ENCODE data around the gene SSRP1. TPM values are rescaled to one million over a fixed set of nuclear protein-coding genes. Genes with fewer than 3 reads are reported as not detected.
A peak's percentile ranks its signal among the peaks of the same experiment; 100 is the strongest.

The SSRP1 gene
- total and polyA plus RNA-seq, 7 experiments from 2014 or later, result 34.3 to 146 (median 54.7) TPM

DNA sequence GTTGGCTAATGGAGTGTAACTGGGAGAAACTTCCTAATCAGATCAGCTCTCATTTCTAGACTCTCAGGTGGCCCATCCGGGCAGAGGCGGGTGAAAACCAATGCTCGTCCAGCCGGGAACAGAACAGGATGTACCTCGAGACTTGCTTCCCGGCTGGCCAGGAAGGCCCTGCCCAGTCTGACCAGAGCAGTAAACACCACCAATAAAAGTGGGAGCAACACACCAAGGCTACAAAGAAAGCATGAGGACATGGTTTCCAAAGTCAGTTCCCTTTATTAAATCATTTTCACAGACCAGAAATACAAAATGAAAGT, 10.0 kb downstream of the SSRP1 start:
- intact Hi-C loops (cut with micrococcal nuclease), result loop anchor here (1.0 to 10.0 kb wide), 13 partner anchors 10 to 1819 kb away; partner anchors contain the start of genes SSRP1 (in 2 of the 2), CLP1 (in 1 of the 2), FAM111A (in 1 of the 2) and MED19 (in 1 of the 2)
- Histone ChIP-seq H3K4me1 (ENCODE audit: control insufficient read depth in 2 of 2, insufficient read depth in 2 of 2, low read length in 2 of 2) (peaks cover 8 to 14% of the 10 kb centered on the region in 2 donors), H3K9me3 (ENCODE audit: control insufficient read depth in 2 of 3, low read length in 3 of 3) (no peaks in the 10 kb centered on the region), H3K36me3 (ENCODE audit: control insufficient read depth in 2 of 3, insufficient read depth in 3 of 3, low read length in 3 of 3) (peaks cover 9 to 42% (median 21%) of the 10 kb centered on the region in 3 experiments), H3K27me3 (ENCODE audit: control insufficient read depth in 2 of 2, insufficient read depth in 2 of 2, low read length in 2 of 2) (no peaks in the 10 kb centered on the region), H3K27ac (ENCODE audit: low read depth, low read length) (peak overlapping the region; percentile 79), H3K4me3 (ENCODE audit: low read length) (peak overlapping the region; percentile 73)
- POLR2A ChIA-PET, result interaction anchor here (0.5 to 3.9 kb wide), 5 partner anchors 11 to 1252 kb away, joined by 3 to 94 read pairs (median 3); partner anchors contain the start of genes P2RX3, SSRP1 and TIMM10
- CTCF ChIA-PET, result interaction anchor here (0.8 to 1.7 kb wide), 4 partner anchors 11 to 224 kb away, joined by 3 to 4 read pairs (median 4); partner anchors contain the start of genes P2RX3 and SSRP1
- DNase-seq (no peak), ATAC-seq (no peak)
- peak overlapping the region; percentile 93 to 98 (median 95) for H3K27ac Mint-ChIP-seq
- peaks cover 16 to 42% (median 31%) of the 10 kb centered on the region in 5 donors for H3K36me3 Mint-ChIP-seq
- no peaks in the 10 kb centered on the region for H3K27me3 Mint-ChIP-seq
- peak overlapping the region; percentile 88 to 95 (median 91) for H3K4me3 Mint-ChIP-seq
- peaks cover 29 to 60% (median 51%) of the 10 kb centered on the region in 7 donors for H3K4me1 Mint-ChIP-seq
- no peaks in the 10 kb centered on the region for H3K9me3 Mint-ChIP-seq

DNA sequence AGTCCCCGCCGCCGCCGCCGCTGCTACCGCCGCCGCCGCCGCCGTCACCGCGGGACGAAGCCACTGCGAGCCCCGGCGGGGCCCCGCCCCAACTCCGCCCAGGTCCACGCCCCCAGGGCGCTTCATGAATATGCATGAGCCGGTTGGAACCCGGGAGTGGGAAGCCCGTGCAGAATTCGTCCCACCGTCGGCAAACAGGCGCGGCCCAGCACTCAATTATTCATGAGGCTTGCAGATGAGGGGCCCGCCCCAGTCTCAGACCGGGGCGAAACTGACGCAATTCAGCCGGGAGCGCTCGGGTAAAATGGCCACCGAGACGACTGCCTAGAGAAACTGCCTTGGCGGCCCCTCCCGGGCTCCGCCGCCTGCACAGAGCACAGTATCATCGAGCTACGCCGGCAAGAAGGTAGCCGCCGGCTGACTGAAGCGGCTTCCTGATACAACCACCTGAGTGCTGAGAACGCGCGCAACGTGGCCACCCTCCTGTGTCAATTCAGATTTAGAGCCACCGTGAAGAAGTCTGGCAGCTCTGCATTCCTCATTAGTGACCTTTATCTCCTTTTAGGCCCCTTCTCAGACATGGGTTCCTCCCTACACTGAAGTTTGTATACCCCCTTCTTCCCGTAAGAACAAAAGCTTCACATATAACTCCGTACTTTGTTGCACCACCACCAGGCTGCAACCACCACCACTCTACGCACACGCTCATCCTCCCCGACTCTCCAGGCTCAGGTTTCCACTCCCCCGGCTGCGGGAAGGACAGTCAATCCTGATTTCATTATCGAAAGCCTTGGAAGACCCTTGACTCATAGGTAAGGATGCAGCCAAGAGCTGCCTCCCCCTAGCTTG, 10.6 kb downstream of the SSRP1 start, which contains the start of gene TNKS1BP1:
TSS of gene TNKS1BP1 (minus strand) at position 67 of the 849 bp plus-strand sequence. CDS start 3,067 bp downstream, outside the sequence.
- no peaks in the 10 kb centered on the region for H3K27me3 Mint-ChIP-seq
- ATAC-seq (peak; percentile 91), DNase-seq (peak; percentile 84 to 92 (median 90))
- H3K36me3 Mint-ChIP-seq, result peaks cover 16 to 39% (median 28%) of the 10 kb centered on the region in 5 donors
- H3K27me3 ChIP-seq (ENCODE audit: control insufficient read depth in 2 of 2, insufficient read depth in 2 of 2, low read length in 2 of 2), result no peaks in the 10 kb centered on the region
- H3K27ac Mint-ChIP-seq, result peak within 1 kb of the TSS; percentile 93 to 98 (median 95)
- no peaks in the 10 kb centered on the region for H3K9me3 ChIP-seq (ENCODE audit: control insufficient read depth in 2 of 3, low read length in 3 of 3)
- ChIA-PET CTCF (interaction anchor here (0.5 to 1.7 kb wide), 5 partner anchors 11 to 224 kb away, joined by 3 to 4 read pairs (median 4); partner anchors contain the start of genes P2RX3 and SSRP1), POLR2A (interaction anchor here (0.5 to 3.9 kb wide), 6 partner anchors 11 to 1253 kb away, joined by 3 to 94 read pairs (median 3); partner anchors contain the start of genes P2RX3, SSRP1 and TIMM10)
- H3K4me3 ChIP-seq (ENCODE audit: low read length), result peak within 1 kb of the TSS; percentile 73
- peaks cover 9 to 36% (median 17%) of the 10 kb centered on the region in 3 experiments for H3K36me3 ChIP-seq (ENCODE audit: control insufficient read depth in 2 of 3, insufficient read depth in 3 of 3, low read length in 3 of 3)
- H3K9me3 Mint-ChIP-seq, result no peaks in the 10 kb centered on the region
- H3K4me1 ChIP-seq (ENCODE audit: control insufficient read depth in 2 of 2, insufficient read depth in 2 of 2, low read length in 2 of 2), result peaks cover 8 to 14% of the 10 kb centered on the region in 2 donors
- peaks cover 30 to 58% (median 51%) of the 10 kb centered on the region in 7 donors for H3K4me1 Mint-ChIP-seq
- peak within 1 kb of the TSS; percentile 88 to 95 (median 91) for H3K4me3 Mint-ChIP-seq
- intact Hi-C loops (cut with micrococcal nuclease), result loop anchor here (1.0 to 10.0 kb wide), 13 partner anchors 10 to 1820 kb away; partner anchors contain the start of genes SSRP1 (in 2 of the 2), CLP1 (in 1 of the 2), FAM111A (in 1 of the 2) and MED19 (in 1 of the 2)
- H3K27ac ChIP-seq (ENCODE audit: low read depth, low read length), result peak within 1 kb of the TSS; percentile 79

DNA sequence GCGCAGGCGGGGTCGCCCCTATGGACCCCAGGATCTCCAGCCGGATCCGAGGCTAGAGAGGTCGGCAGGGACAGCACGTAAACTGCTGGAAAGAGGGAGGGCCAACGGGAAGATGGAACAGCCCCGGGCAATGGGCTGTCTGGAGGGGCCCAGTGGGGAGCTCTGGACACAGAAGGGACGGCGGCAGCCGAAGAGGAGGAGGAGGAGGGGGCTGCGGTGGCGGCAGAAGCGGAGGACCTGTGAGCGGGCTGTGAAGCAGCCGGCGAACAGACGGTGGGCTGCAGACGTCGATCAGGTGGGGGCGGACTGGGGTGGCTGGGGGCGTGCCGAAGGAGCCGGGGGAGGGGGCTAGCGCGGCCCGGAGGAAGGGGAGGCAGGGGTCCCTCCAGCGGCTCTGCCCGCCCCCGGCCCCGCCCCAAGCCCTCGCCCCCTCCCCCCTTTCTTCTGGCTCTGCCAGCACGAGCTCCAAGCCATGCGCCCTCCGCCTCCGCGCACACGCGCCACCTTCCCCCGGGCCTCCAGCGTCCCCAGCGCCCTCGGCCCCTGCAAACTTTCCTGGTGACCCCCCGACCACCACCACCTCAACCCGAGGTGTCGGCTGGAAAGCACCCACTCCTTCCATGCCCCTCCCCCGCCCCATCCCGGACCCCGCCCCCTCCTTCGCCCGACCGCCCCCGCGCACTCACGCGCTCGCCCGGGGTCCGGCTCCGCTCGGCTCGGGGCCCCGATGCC, 11.4 kb downstream of the SSRP1 start:
- H3K27me3 ChIP-seq (ENCODE audit: control insufficient read depth in 2 of 2, insufficient read depth in 2 of 2, low read length in 2 of 2), result no peaks in the 10 kb centered on the region
- DNase-seq (peak in 2 of 9 donors; percentile 24 to 32), ATAC-seq (no peak)

DNA sequence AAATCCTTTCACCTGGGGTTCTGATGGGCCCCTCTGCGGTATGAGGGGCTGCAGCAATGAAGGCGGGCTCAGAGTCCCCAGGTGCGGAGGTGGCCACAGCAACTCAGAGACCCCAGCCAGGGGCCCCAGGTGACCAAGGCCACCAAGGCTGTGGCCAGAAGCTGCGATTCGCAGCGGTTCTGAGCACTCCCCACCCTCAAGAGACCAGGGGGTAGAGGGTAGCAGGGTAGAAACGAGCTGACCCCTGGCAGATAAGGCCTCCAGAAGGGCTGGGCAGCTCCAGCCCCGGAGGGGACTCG, 11.9 kb downstream of the SSRP1 start:
- ATAC-seq, result no peak
- Histone ChIP-seq H3K27me3 (ENCODE audit: control insufficient read depth in 2 of 2, insufficient read depth in 2 of 2, low read length in 2 of 2) (no peaks in the 10 kb centered on the region), H3K9me3 (ENCODE audit: control insufficient read depth in 2 of 3, low read length in 3 of 3) (no peaks in the 10 kb centered on the region), H3K36me3 (ENCODE audit: control insufficient read depth in 2 of 3, insufficient read depth in 3 of 3, low read length in 3 of 3) (peaks cover 5 to 24% (median 7%) of the 10 kb centered on the region in 3 experiments), H3K4me3 (ENCODE audit: low read length) (no peak overlapping the region), H3K27ac (ENCODE audit: low read depth, low read length) (peak overlapping the region; percentile 79), H3K4me1 (ENCODE audit: control insufficient read depth in 2 of 2, insufficient read depth in 2 of 2, low read length in 2 of 2) (peaks cover 8 to 14% of the 10 kb centered on the region in 2 donors)
- Mint-ChIP-seq H3K4me1 (peaks cover 30 to 58% (median 51%) of the 10 kb centered on the region in 7 donors), H3K27ac (peak overlapping the region; percentile 64 to 86 (median 84)), H3K4me3 (peak overlapping the region; percentile 87 to 95 (median 89)), H3K9me3 (no peaks in the 10 kb centered on the region), H3K36me3 (peaks cover 13 to 29% (median 23%) of the 10 kb centered on the region in 5 donors), H3K27me3 (no peaks in the 10 kb centered on the region)
- DNase-seq, result no peak
- POLR2A ChIA-PET, result interaction anchor here (0.6 to 3.9 kb wide), 3 partner anchors 8 to 192 kb away, joined by 3 to 94 read pairs (median 4); partner anchors contain the start of genes P2RX3, SLC43A1 and SSRP1
- intact Hi-C loops (cut with micrococcal nuclease), result loop anchor here in 1 of 2 donors (10.0 kb wide), 2 partner anchors 241 to 1821 kb away; partner anchors contain the start of genes FAM111A and UBE2L6
- CTCF ChIA-PET, result no interaction called here

More for the DNA sequence above, 11.4 kb downstream of the SSRP1 start:
- H3K9me3 ChIP-seq (ENCODE audit: control insufficient read depth in 2 of 3, low read length in 3 of 3), result no peaks in the 10 kb centered on the region
- ChIA-PET POLR2A (interaction anchor here (0.6 to 3.9 kb wide), 5 partner anchors 9 to 520 kb away, joined by 3 to 94 read pairs (median 4); partner anchors contain the start of genes P2RX3, SLC43A1, SSRP1 and TIMM10), CTCF (interaction anchor here (1.2 kb wide), 1 partner anchor 12 kb away, joined by 4 read pairs; the partner anchor contains the start of gene SSRP1)
- intact Hi-C loops (cut with micrococcal nuclease), result loop anchor here in 1 of 2 donors (10.0 kb wide), 2 partner anchors 240 to 1820 kb away; partner anchors contain the start of genes FAM111A and UBE2L6
- Mint-ChIP-seq H3K4me1 (peaks cover 30 to 58% (median 51%) of the 10 kb centered on the region in 7 donors), H3K9me3 (no peaks in the 10 kb centered on the region), H3K4me3 (peak overlapping the region; percentile 87 to 95 (median 89)), H3K27me3 (no peaks in the 10 kb centered on the region), H3K27ac (peak overlapping the region; percentile 64 to 98 (median 86)), H3K36me3 (peaks cover 14 to 32% (median 21%) of the 10 kb centered on the region in 5 donors)
- H3K4me3 ChIP-seq (ENCODE audit: low read length), result no peak overlapping the region
- peaks cover 8 to 14% of the 10 kb centered on the region in 2 donors for H3K4me1 ChIP-seq (ENCODE audit: control insufficient read depth in 2 of 2, insufficient read depth in 2 of 2, low read length in 2 of 2)
- H3K27ac ChIP-seq (ENCODE audit: low read depth, low read length), result peak overlapping the region; percentile 79
- peaks cover 9 to 28% (median 9%) of the 10 kb centered on the region in 3 experiments for H3K36me3 ChIP-seq (ENCODE audit: control insufficient read depth in 2 of 3, insufficient read depth in 3 of 3, low read length in 3 of 3)

DNA sequence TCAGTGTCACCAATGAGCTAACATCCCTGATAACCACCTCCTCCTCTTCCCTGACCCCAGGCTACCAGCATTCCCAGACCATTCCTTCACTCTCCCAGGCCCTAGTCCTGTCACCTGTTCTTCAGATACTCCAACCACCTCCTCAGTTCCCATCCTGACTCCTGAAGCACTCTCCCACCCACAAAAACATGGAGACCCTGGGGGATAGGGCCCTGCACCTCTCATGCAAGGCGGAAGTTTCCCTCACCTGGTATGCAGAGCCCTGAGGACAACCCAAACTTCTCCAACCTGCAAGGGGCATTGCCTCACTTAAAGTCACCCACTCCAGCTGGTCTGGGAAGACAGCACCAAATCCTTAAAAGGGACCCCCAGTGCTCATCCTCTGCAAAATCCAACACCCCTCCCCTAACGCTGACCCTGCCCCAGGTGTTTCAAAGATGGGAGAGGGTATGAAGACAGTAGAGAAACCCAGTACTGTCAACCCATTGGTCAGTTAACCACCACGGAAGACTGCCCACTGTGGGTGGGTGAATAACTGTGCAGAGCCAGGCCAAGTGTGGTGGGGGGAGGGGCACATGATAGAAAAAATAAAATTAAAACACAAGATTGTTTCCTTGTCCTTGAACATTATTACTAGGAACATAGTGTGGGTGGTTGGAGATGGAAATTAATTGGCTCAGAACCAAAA, 12.4 kb downstream of the SSRP1 start:
- H3K9me3 ChIP-seq (ENCODE audit: control insufficient read depth in 2 of 3, low read length in 3 of 3), result no peaks in the 10 kb centered on the region
- no peak overlapping the region for H3K27ac ChIP-seq (ENCODE audit: low read depth, low read length)
- H3K4me1 ChIP-seq (ENCODE audit: control insufficient read depth in 2 of 2, insufficient read depth in 2 of 2, low read length in 2 of 2), result peaks cover 8 to 14% of the 10 kb centered on the region in 2 donors
- no peak overlapping the region for H3K4me3 ChIP-seq (ENCODE audit: low read length)
- Mint-ChIP-seq H3K36me3 (peaks cover 9 to 25% (median 19%) of the 10 kb centered on the region in 5 donors), H3K4me3 (peak overlapping the region; percentile 87 to 95 (median 89)), H3K27me3 (no peaks in the 10 kb centered on the region), H3K4me1 (peaks cover 30 to 58% (median 51%) of the 10 kb centered on the region in 7 donors), H3K9me3 (no peaks in the 10 kb centered on the region), H3K27ac (peak overlapping the region; percentile 60 to 86 (median 84))
- ChIA-PET CTCF (no interaction called here), POLR2A (interaction anchor here (0.6 to 3.9 kb wide), 3 partner anchors 8 to 74 kb away, joined by 3 to 94 read pairs (median 4); partner anchors contain the start of genes P2RX3 and SSRP1)
- ATAC-seq, result no peak
- peaks cover 0 to 20% (median 7%) of the 10 kb centered on the region in 3 experiments for H3K36me3 ChIP-seq (ENCODE audit: control insufficient read depth in 2 of 3, insufficient read depth in 3 of 3, low read length in 3 of 3)
- DNase-seq, result no peak
- H3K27me3 ChIP-seq (ENCODE audit: control insufficient read depth in 2 of 2, insufficient read depth in 2 of 2, low read length in 2 of 2), result no peaks in the 10 kb centered on the region
- intact Hi-C loops (cut with micrococcal nuclease), result loop anchor here in 1 of 2 donors (10.0 kb wide), 2 partner anchors 241 to 1821 kb away; partner anchors contain the start of genes FAM111A and UBE2L6

Data from naive thymus-derived CD4-positive, alpha-beta T cell (primary cell).